B cell (primary cell): Measurements from ENCODE around the gene ADAM12. TPM values are rescaled to one million over a fixed set of nuclear protein-coding genes. Genes with fewer than 3 reads are reported as not detected.

Experiments used
- ATAC-seq: fragments of 200-7000 bp; cut with Tn5 transposase; one replicate; pipeline ENCODE4 v1.10.0; 2021; ENCODE audit warnings: low read depth, mild to moderate bottlenecking, moderate number of reproducible peaks, moderate library complexity
- CTCF ChIA-PET: fragments of 350-600 bp; sonication (Branson Sonifier 250); formaldehyde crosslinking; loops from one replicate; lab custom pipeline; 2021; ENCODE audit warnings: antibody characterized with exemption, inconsistent platforms; lab: Charles Lee
- POLR2A ChIA-PET: fragments of 350-600 bp; sonication (Branson Sonifier 250); formaldehyde crosslinking; loops from one replicate; lab custom pipeline; 2021; ENCODE audit warnings: antibody characterized with exemption; lab: Charles Lee
- DNase-seq: peaks from one replicate; pipeline ENCODE4 v3.0.0; 2013
- H2AFZ ChIP-seq: 2 replicates; pipeline ENCODE4 v1.6.1; 2012; ENCODE audit warnings: mild to moderate bottlenecking, low read depth, low read length; ENCODE audit not compliant: insufficient read depth, poor library complexity, severe bottlenecking
- H3K27ac ChIP-seq, 2 donors: 1 replicate in 1 of 2; 2 replicates in 1 of 2; pipeline ENCODE4 v1.5.1; 2012 to 2013; ENCODE audit warnings: low read length in 2 of 2, mild to moderate bottlenecking in 2 of 2, moderate library complexity in 1 of 2
- H3K27me3 ChIP-seq, 4 experiments: fragments of 200-600 bp in 1 of 4; sonication (generic) in 1 of 4; replicated peaks in 1 of 4; 1 replicate in 2 of 4; 2 replicates in 2 of 4; pipeline versions ENCODE4 v1.6.1 to v1.7.0; 2013 to 2016; ENCODE audit warnings: low read length in 3 of 4, mild to moderate bottlenecking in 2 of 4, mixed read lengths in 1 of 4, moderate library complexity in 1 of 4; ENCODE audit not compliant: insufficient read depth in 4 of 4, control insufficient read depth in 3 of 4; ENCODE audit errors: control extremely low read depth in 1 of 4
- H3K36me3 ChIP-seq, 2 experiments: replicated peaks in 1 of 2; 1 replicate in 1 of 2; 2 replicates in 1 of 2; pipeline versions ENCODE4 v1.6.1 to v1.7.1; 2013; ENCODE audit warnings: low read length in 1 of 2; ENCODE audit not compliant: insufficient read depth in 2 of 2, control insufficient read depth in 1 of 2; ENCODE audit errors: control extremely low read depth in 1 of 2, extremely low read depth in 1 of 2
- H3K4me1 ChIP-seq, 2 donors: fragments of 200-600 bp in 1 of 2; sonication (generic) in 1 of 2; 1 replicate in 1 of 2; 2 replicates in 1 of 2; pipeline versions ENCODE4 v1.5.1 to v1.6.1; 2013 to 2017; ENCODE audit warnings: low read length in 2 of 2; ENCODE audit not compliant: control insufficient read depth in 2 of 2, insufficient read depth in 2 of 2
- H3K4me2 ChIP-seq: replicated peaks from 2 replicates; pipeline ENCODE3; 2012; ENCODE audit warnings: mild to moderate bottlenecking, low read depth, low read length; ENCODE audit not compliant: poor library complexity, severe bottlenecking
- H3K4me3 ChIP-seq, 5 experiments: fragments of 200-600 bp in 1 of 5; sonication (generic) in 1 of 5; 1 replicate in 3 of 5; 2 replicates in 2 of 5; pipeline versions ENCODE4 v1.5.1 to v1.7.0; 2011 to 2016; ENCODE audit warnings: low read length in 4 of 5, mild to moderate bottlenecking in 4 of 5, low read depth in 2 of 5, control low read depth in 1 of 5, moderate library complexity in 1 of 5; ENCODE audit not compliant: insufficient read depth in 1 of 5; ENCODE audit errors: control extremely low read depth in 1 of 5, extremely low read depth in 1 of 5
- H3K79me2 ChIP-seq: fragments of 200-600 bp; sonication (generic); one replicate; pipeline ENCODE4 v1.6.0; 2016; ENCODE audit warnings: low read length; ENCODE audit not compliant: control insufficient read depth, insufficient read depth
- H3K9ac ChIP-seq: fragments of 200-600 bp; sonication (generic); 2 replicates; pipeline ENCODE4 v1.6.1; 2017; ENCODE audit warnings: mild to moderate bottlenecking, low read length, moderate library complexity
- H3K9me3 ChIP-seq, 3 donors: one replicate each; pipeline versions ENCODE4 v1.6.1 to v1.7.1; 2013; ENCODE audit warnings: low read length in 2 of 3; ENCODE audit not compliant: control insufficient read depth in 2 of 3, insufficient read depth in 1 of 3; ENCODE audit errors: control extremely low read depth in 1 of 3
- H4K20me1 ChIP-seq: 2 replicates; pipeline ENCODE4 v1.6.0; 2012; ENCODE audit warnings: mild to moderate bottlenecking, low read length; ENCODE audit not compliant: insufficient read depth, control insufficient read depth, poor library complexity, severe bottlenecking
- H3K27ac Mint-ChIP-seq: one replicate; pipeline ENCODE4 v1.8.0; 2021; ENCODE audit warnings: mixed read lengths
- H3K27me3 Mint-ChIP-seq: one replicate; pipeline ENCODE4 v1.8.0; 2021; ENCODE audit warnings: mixed read lengths
- H3K4me1 Mint-ChIP-seq: one replicate; pipeline ENCODE4 v1.8.0; 2021; ENCODE audit warnings: mixed read lengths
- H3K4me3 Mint-ChIP-seq: one replicate; pipeline ENCODE4 v1.8.0; 2021; ENCODE audit warnings: mixed read lengths
- H3K9me3 Mint-ChIP-seq: one replicate; pipeline ENCODE4 v1.8.0; 2022; ENCODE audit warnings: mixed read lengths; ENCODE audit not compliant: insufficient read depth
- CTCF ChIP-seq: fragments of 200-600 bp; IDR thresholded peaks from one replicate; pipeline ENCODE4 v1.8.0; 2022; ENCODE audit warnings: antibody characterized with exemption, mild to moderate bottlenecking
- EZH2 ChIP-seq: IDR thresholded peaks from 2 replicates; pipeline ENCODE4 v1.6.1; 2012; ENCODE audit warnings: borderline replicate concordance, low read depth, mild to moderate bottlenecking, moderate library complexity, low read length; ENCODE audit not compliant: insufficient read depth, poor library complexity, severe bottlenecking
- WGBS: methylation state at CpG from one replicate; pipeline ENCODE4 v1.1.5; 2013; ENCODE audit warnings: missing lambda C conversion rate; ENCODE audit not compliant: insufficient coverage; 5-methylcytosine and 5-hydroxymethylcytosine counted together
- intact Hi-C: fragments of 100-400 bp; cut with micrococcal nuclease; formaldehyde crosslinking; loops from one replicate; pipeline ENCODE4 v1.10.0; 2022
- polyA plus RNA-seq: library from polyadenylated mRNA; depleted of rRNA; stranded (reverse); fragments of >200 nt; gene quantifications from 2 replicates; pipeline ENCODE4 v1.2.3, GENCODE V29; 2012
- total RNA-seq, 2 donors: library from RNA; stranded (reverse); fragments of 120-200 nt in 1 of 2; gene quantifications; 1 replicate in 1 of 2; 2 replicates in 1 of 2; pipeline versions ENCODE4 v1.2.3 to v1.2.4, GENCODE V29; 2013 to 2022

ADAM12 gene
- total and polyA plus RNA-seq, 2 donors (not counting 1 experiment from before 2014, with no cell fraction given) = 0.01 to 0.22 TPM

GRCh38 chr10:126137562-126138221 lies 250.6 kb downstream of the ADAM12 start:
- Mint-ChIP-seq H3K27me3 (peaks cover 7% of the 10 kb centered on the region), H3K27ac (no peak overlapping the region), H3K4me3 (no peak overlapping the region), H3K4me1 (peaks cover 3% of the 10 kb centered on the region), H3K9me3 (no peaks in the 10 kb centered on the region)
- ChIA-PET CTCF (no interaction called here), POLR2A (no interaction called here)
- no peaks in the 10 kb centered on the region for H3K36me3 ChIP-seq
- no peak overlapping the region for H3K27ac ChIP-seq
- no peak overlapping the region for H2AFZ ChIP-seq
- H3K9me3 ChIP-seq = peaks cover 0 to 3% (median 0%) of the 10 kb centered on the region in 3 donors
- no peaks in the 10 kb centered on the region for H3K27me3 ChIP-seq
- WGBS = no CpG with 5 or more reads among the region's 4 CpGs
- no peak overlapping the region for H3K4me3 ChIP-seq
- ATAC-seq (no peak), DNase-seq (no peak)
- no peaks in the 10 kb centered on the region for H3K79me2 ChIP-seq
- TF ChIP-seq EZH2 = no peak
- TF ChIP-seq CTCF = no peak
- no peak overlapping the region for H3K4me2 ChIP-seq
- H3K4me1 ChIP-seq = peaks cover 0 to 9% of the 10 kb centered on the region in 2 donors
- intact Hi-C loops = no loop called here
- H4K20me1 ChIP-seq = no peaks in the 10 kb centered on the region
- H3K9ac ChIP-seq = no peak overlapping the region

GRCh38 chr10:126135941-126136595 lies 252.2 kb downstream of the ADAM12 start:
- TF ChIP-seq EZH2 (no peak), CTCF (no peak)
- peak overlapping the region; percentile 12 for H2AFZ ChIP-seq
- Mint-ChIP-seq H3K9me3 (no peaks in the 10 kb centered on the region), H3K27ac (no peak overlapping the region), H3K4me3 (no peak overlapping the region), H3K4me1 (peaks cover 3% of the 10 kb centered on the region), H3K27me3 (peaks cover 7% of the 10 kb centered on the region)
- H3K9ac ChIP-seq = no peak overlapping the region
- H3K36me3 ChIP-seq = no peaks in the 10 kb centered on the region
- WGBS = 22% methylated on average over 6 of the region's 8 CpGs
- POLR2A ChIA-PET = no interaction called here
- no peak for DNase-seq
- no peaks in the 10 kb centered on the region for H3K79me2 ChIP-seq
- peaks cover 0 to 3% (median 0%) of the 10 kb centered on the region in 3 donors for H3K9me3 ChIP-seq
- CTCF ChIA-PET = no interaction called here
- H3K27ac ChIP-seq = no peak overlapping the region
- H3K27me3 ChIP-seq = no peaks in the 10 kb centered on the region
- peaks cover 0 to 9% of the 10 kb centered on the region in 2 donors for H3K4me1 ChIP-seq
- no peak overlapping the region for H3K4me2 ChIP-seq
- no peaks in the 10 kb centered on the region for H4K20me1 ChIP-seq
- H3K4me3 ChIP-seq = no peak overlapping the region
- intact Hi-C loops = no loop called here
- ATAC-seq = no peak
